Upper lobe of left lung (tissue), 4 donors: Measurements from ENCODE around the gene RAI1.
A peak's percentile ranks its signal among the peaks of the same experiment; 100 is the strongest.

Source experiments
- CTCF ChIP-seq, 6 experiments: fragments of 450-650 bp in 4 of 6; fragments of 200-600 bp in 2 of 6; sonication (generic) in 2 of 6; IDR thresholded peaks; one replicate each; pipeline ENCODE4 v1.5.1; 2016 to 2019; ENCODE audit warnings: antibody characterized with exemption in 6 of 6
- EP300 ChIP-seq, 4 donors: sonication (generic); formaldehyde crosslinking; IDR thresholded peaks; one replicate each; pipeline ENCODE4 v1.5.1; 2017; ENCODE audit warnings: antibody characterized with exemption in 4 of 4, control low read depth in 2 of 4
- POLR2A ChIP-seq, 4 donors: fragments of 450-650 bp; IDR thresholded peaks; one replicate each; pipeline ENCODE4 v1.5.1; 2016 to 2017; ENCODE audit warnings: antibody characterized with exemption in 4 of 4, mild to moderate bottlenecking in 2 of 4
- POLR2AphosphoS5 ChIP-seq, 2 donors: sonication (generic); formaldehyde crosslinking; IDR thresholded peaks; one replicate each; pipeline ENCODE4 v1.5.1; 2017; ENCODE audit warnings: antibody characterized with exemption in 2 of 2

- TF ChIP-seq CTCF (IDR thresholded peaks at IDR 0.05) (peak in 2 of 6 experiments; percentile 21 to 30), POLR2A (IDR thresholded peaks at IDR 0.05) (no peak), POLR2AphosphoS5 (IDR thresholded peaks at IDR 0.05) (no peak), EP300 (IDR thresholded peaks at IDR 0.05) (no peak)
Measured at GRCh38 chr17:17703140-17703919, 22.1 kb downstream of the RAI1 start.
